ENCODE measurements around the gene FUT9. TPM values are rescaled to one million over a fixed set of nuclear protein-coding genes. Genes with fewer than 3 reads are reported as not detected.

The FUT9 gene
- total RNA-seq, 4 donors from 2014 or later, result 0.07 TPM; not detected in 3

DNA sequence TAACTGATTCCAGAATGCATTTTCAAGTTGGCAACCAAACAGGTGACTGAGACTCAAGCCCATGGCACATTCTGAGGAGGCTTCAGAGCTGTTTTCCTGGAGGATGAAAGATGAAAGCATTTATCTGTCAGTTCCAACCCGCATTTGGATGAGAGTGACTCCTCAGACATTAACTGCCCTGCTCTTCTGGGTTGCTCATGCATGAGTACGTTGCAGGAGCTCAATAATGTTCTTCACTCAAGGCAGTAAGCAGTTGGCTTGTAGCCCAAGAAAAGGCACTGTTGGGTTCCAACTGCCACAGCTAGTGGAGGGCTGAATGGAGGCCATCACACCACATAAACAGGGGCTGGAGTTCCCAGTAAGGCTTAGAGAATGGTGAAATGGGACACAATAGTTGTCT, 155.3 kb downstream of the FUT9 start:
- intact Hi-C loops (cut with DNase I; ENCODE audit: low total_unique reads), result no loop called here
- H3K27ac ChIP-seq, result no peak overlapping the region
- H3K27me3 ChIP-seq, result no peaks in the 10 kb centered on the region
- H3K4me3 ChIP-seq, result no peak overlapping the region
- DNase-seq, result no peak
- no peaks in the 10 kb centered on the region for H3K36me3 ChIP-seq
- no peaks in the 10 kb centered on the region for H3K9me3 ChIP-seq
- no peak for TF ChIP-seq POLR2A (IDR thresholded peaks at IDR 0.05)
- TF ChIP-seq, protein P1, sequence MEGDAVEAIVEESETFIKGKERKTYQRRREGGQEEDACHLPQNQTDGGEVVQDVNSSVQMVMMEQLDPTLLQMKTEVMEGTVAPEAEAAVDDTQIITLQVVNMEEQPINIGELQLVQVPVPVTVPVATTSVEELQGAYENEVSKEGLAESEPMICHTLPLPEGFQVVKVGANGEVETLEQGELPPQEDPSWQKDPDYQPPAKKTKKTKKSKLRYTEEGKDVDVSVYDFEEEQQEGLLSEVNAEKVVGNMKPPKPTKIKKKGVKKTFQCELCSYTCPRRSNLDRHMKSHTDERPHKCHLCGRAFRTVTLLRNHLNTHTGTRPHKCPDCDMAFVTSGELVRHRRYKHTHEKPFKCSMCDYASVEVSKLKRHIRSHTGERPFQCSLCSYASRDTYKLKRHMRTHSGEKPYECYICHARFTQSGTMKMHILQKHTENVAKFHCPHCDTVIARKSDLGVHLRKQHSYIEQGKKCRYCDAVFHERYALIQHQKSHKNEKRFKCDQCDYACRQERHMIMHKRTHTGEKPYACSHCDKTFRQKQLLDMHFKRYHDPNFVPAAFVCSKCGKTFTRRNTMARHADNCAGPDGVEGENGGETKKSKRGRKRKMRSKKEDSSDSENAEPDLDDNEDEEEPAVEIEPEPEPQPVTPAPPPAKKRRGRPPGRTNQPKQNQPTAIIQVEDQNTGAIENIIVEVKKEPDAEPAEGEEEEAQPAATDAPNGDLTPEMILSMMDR (IDR thresholded peaks at IDR 0.05), result no peak
- H3K4me1 ChIP-seq, result no peaks in the 10 kb centered on the region

DNA sequence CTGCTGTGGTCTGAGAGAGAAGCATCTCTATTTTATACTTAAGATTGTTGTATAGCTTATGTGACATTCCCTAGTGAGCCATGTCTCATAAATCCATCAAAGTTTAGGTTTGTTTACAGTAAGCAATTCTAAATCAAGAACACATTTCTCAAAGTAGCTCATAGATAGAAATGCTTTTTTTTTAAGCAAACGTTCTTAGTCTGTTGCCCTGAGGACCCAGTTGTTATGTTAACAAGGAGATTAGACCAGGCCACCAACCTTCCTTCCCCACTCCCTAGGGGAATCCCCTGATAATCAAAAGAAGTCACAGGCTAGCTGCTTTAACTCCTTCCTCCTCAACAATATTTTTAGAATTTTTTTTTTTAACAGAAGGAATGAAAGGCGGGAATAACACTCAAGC, 169.0 kb downstream of the FUT9 start:
- intact Hi-C loops (cut with DNase I; ENCODE audit: low total_unique reads), result no loop called here
- H3K4me3 ChIP-seq, result no peak overlapping the region
- no peak for DNase-seq
- no peaks in the 10 kb centered on the region for H3K4me1 ChIP-seq
- TF ChIP-seq POLR2A (IDR thresholded peaks at IDR 0.05), result no peak
- TF ChIP-seq, protein P1 (IDR thresholded peaks at IDR 0.05), result no peak
- no peak overlapping the region for H3K27ac ChIP-seq
- no peaks in the 10 kb centered on the region for H3K36me3 ChIP-seq
- H3K9me3 ChIP-seq, result no peaks in the 10 kb centered on the region
- no peaks in the 10 kb centered on the region for H3K27me3 ChIP-seq

DNA sequence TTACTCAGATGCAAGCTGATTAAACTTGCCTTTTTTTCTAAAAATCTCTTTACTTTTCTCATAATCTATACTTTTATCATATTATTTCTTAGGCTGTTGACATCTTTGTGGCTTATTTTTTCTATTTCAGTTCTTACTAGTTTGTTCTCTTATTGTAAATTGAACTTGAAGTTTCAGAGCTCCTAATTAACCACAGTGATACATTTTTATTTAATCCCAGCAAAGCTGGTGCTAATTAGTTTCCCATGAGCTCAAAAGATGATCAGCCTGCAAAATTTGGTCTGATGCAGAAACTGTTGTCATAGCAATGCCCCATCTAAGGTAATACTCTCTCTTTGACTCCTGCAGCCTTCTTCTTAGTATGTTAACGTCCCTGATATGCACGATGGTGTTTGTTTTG, 170.3 kb downstream of the FUT9 start:
- Histone ChIP-seq H3K36me3 (no peaks in the 10 kb centered on the region), H3K4me3 (no peak overlapping the region), H3K27ac (no peak overlapping the region), H3K4me1 (no peaks in the 10 kb centered on the region), H3K27me3 (no peaks in the 10 kb centered on the region), H3K9me3 (no peaks in the 10 kb centered on the region)
- no peak for DNase-seq
- intact Hi-C loops (cut with DNase I; ENCODE audit: low total_unique reads), result no loop called here
- no peak for TF ChIP-seq POLR2A (IDR thresholded peaks at IDR 0.05)
- TF ChIP-seq, protein P1 (IDR thresholded peaks at IDR 0.05), result no peak

DNA sequence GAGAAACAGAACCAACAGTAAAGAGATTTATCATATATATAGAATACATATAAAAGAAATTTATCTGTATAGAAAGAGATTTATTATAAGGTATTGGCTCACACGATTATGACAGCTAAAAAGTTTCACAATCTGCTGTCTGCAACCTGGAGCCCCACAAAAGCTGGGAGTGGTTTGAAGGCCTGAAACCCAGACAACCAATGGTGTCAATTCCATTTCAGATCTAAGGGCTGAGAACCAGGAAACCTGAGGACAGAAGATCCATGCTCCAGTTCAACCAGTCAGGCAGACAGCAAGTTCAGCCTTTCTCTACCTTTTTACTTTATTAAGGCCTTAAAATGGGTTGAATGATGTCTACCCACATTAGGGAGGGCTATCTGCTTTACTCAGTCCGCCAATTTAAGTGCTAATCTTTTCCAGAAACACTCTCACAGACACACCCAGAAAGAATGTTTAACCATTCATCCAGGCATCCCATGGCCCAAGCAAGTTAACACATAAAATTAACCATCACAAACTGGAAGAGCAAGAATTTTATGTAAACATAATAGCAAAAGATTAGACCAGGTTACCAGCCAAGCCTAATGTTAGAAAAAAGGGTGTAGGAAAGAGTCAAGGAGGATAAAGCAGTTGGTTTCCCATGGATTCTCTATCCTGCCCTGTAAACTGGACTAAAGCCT, 170.9 kb downstream of the FUT9 start:
- TF ChIP-seq POLR2A (IDR thresholded peaks at IDR 0.05), result no peak
- TF ChIP-seq, protein P1 (IDR thresholded peaks at IDR 0.05), result no peak
- Histone ChIP-seq H3K4me3 (no peak overlapping the region), H3K27me3 (no peaks in the 10 kb centered on the region), H3K27ac (no peak overlapping the region), H3K9me3 (no peaks in the 10 kb centered on the region), H3K4me1 (no peaks in the 10 kb centered on the region), H3K36me3 (no peaks in the 10 kb centered on the region)
- no peak for DNase-seq
- intact Hi-C loops (cut with DNase I; ENCODE audit: low total_unique reads), result no loop called here

DNA sequence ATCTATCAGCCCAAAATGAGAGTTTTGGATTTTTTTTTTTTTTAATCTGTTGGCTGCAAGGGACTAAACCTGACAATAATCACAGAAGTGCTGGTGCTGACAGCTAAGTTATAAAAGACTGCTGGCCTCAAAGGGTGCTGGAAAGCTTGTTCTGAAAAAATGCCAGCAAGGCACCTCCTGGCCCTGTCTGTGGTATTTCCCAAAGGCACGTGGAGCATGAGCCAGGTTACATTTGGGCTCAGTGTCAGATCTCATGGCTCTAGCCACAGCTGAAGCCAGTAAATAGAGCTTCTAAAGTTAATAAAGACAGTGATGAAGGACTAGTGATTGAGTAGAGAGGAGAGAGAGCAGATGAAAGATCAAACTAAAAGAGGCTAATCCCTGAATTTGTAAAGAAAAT, 178.9 kb downstream of the FUT9 start:
- no peaks in the 10 kb centered on the region for H3K36me3 ChIP-seq
- H3K27me3 ChIP-seq, result no peaks in the 10 kb centered on the region
- H3K4me3 ChIP-seq, result no peak overlapping the region
- H3K4me1 ChIP-seq, result no peaks in the 10 kb centered on the region
- intact Hi-C loops (cut with DNase I; ENCODE audit: low total_unique reads), result no loop called here
- TF ChIP-seq POLR2A (IDR thresholded peaks at IDR 0.05), result no peak
- TF ChIP-seq, protein P1 (IDR thresholded peaks at IDR 0.05), result no peak
- H3K9me3 ChIP-seq, result no peaks in the 10 kb centered on the region
- no peak for DNase-seq
- no peak overlapping the region for H3K27ac ChIP-seq
